NCI-H526 treated with DMSO at 0.1 percent for 48 hours (cell line): Measurements from ENCODE around the gene SH3YL1.

Experiments
- DNase-seq: peaks from one replicate; lab custom pipeline; 2025; lab: John Stamatoyannopoulos, UW

Gene SH3YL1

DNA sequence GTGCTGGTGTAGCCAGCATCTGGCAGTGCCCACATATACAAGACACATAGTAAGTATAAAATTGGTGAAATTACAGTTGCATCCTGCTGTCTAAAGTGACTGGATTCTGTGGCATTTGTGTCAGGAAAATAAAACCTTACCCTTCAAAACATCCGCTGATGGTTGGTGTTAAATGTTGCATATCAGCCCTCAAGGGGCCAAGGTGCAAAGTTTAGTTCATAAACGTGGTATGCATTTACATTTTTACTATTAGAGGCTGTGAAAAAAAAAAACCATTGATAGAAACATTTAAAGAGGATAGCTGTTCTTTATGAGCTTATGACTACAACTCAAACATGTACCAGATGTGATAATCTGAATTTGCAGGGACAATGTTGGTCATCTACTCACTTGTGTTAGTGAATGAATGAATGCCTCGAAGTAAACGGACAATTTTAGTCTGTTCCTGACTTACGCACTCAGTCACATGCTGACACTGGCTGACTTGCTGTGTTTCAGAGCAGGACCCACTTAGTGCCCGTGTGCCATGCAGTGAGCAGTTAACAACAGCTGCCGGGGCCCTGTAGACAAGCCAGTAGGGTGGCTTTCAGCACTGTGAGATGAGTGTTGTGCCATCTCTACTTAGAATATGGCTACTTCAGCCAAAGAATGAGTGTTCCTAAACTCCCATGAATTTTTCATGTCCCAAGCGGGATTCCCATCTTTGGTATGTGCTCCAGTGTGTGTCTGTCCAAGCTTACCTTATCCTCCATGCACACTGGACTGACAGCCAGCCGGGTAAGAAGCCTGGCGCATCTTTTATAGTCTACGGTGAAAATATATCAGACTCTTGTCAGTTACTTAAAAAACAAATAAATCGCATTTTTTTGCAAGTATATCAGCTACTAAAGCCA is 18.8 kb upstream of the SH3YL1 start:
- DNase-seq: no peak

DNA sequence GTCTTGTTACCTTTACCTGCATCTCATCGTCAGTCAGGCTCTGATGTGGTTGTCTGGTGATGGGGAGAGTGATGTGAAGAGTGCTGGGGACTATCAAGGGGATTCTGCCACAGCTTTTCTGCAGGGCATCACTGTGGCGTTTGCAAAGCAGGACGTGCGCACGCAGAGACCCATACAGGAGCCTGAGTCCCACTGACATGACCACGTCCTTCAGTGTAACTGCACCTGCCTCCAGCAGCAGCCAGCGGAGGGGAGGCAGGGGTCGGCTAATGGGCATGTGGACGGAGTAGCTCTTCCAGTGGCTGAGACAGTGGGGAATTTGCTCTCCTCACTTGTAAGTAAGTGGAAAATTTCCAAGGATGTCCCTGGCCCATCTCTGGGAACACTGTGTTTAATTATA is 17.5 kb upstream of the SH3YL1 start:
- DNase-seq: no peak

DNA sequence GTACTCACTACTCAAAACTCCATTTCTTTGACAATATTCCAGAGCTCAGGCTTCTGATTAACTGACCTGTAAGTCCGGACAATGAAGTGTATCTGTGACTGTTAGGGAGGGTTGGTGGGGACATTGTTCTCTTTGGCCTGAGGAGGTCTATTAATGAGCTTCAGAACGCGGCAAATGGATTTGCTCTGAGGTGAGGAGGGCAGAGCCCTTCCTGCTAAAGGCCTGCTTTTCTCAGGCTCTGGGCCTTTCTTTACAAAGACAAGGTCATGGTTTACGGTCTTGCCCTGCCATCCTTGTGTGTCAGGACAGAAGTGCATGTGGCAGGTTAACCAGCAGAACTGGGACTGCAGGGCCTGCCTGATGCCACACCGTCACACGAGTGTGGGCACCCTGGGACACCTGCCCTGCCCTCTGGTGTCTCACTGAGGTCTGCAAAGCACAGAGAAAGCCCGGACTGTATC is 16.8 kb upstream of the SH3YL1 start:
- no peak for DNase-seq

DNA sequence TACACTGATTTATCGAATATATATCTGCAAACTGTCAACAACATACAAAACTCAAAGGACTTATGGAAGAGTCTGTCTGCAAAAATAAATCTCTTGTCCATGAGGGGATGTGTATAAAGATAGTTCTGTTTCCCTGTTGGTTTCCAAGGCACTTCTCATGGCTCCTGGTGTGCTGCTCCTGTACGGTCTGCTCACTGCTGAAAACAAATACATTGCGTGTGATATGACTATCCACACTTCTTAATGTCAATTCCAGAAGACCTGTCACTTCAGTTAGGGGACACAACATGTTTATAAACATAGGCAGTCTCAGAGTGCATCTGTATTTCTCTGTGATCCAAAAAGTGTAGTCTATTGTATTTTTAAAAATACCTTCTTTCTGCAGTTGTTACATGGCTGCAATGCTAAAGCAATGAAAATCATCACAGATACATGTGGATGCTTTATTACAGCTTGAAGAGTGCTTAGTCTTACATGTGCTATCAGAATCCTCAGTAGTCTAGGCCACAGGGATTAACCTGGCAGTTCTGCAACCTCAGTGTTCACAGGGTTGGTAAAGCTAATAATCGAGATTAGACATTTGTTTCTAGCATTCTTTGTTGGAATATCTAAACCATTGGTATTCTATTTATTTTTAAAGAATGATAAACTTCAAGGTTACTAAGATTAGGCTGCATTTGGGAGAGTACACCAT is 16.3 kb upstream of the SH3YL1 start:
- no peak for DNase-seq

DNA sequence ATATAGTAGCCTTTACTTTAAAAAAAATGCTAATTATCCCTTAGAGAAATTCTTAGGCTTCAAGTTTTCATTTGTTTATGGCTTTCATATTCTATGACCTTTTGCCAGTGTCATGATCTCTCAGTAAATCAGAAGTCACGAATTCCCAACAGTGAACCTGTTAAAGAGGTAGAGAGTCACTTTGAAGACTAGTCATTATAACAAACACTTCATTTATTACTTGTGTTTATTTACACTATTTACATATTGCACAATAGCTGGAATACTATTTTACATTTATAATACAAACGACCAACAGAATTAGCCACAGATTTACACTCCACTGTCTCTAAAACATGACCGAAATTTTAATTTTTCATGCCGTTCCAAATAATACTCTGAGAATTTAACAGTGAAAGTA is 15.5 kb upstream of the SH3YL1 start:
- DNase-seq: no peak

DNA sequence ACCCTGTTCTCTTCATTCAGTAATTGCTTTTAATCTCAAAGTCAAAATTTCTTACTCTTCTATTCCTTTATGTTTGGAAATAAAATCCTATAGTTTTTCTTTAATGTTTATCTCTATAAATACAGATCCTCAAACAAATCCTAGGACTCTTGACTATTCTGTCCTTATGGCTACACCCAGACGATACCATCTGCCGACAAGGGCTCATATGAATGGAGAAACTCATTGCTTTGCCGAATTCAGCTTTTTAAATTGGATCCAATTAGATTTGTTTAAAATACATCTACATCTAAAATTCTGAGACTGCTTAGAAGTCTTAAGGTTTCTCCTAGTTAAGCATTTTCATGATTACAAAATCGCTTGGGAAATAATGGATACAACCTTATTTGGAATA is 15.1 kb upstream of the SH3YL1 start:
- no peak for DNase-seq

DNA sequence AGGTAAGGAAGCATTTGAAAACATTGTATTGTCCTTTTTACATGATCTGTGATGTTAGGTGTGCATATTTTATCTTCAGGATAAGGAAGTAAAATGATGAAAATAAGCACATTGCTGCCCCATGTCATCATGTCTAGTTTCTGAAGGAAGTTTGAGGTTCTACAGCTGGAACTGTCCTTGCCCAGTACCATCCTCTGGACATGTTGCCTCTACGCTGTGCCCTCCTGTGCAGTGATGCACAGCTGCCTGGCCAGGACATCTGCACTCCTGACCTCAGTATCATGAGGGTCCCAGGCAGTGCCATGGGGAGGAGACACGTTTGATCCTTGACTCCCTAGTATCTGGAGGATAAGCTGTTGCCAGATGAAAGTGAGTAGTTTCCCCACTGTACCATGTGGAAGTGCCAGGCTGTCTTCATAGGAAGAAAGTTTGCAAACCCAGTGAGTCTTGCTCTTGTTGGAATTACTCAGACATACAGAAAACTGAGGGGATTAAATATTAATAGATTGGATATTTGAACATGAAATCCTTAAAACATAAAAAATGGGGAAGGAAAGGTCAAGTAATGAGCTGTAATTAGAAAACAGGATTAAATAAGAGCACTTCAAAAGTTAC is 14.6 kb upstream of the SH3YL1 start:
- DNase-seq: no peak

DNA sequence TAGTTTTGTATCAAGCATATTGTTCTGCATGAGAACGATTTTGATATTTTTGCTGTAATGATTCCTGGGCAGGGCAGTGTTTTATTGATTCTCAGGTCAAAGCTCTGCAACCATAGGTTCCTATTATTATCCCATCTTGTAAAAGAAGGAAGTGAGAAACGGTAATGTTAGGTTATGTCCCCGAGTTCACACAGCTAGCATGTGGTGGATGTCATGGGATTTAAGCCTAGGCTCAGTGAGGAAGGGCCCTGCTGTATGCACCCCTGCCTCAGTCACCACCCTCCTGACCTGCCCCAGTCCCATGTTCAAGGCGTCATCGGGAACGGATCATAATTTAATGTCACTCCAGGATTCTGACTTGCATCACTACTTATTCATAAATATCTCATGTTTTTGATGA is 11.6 kb upstream of the SH3YL1 start:
- no peak for DNase-seq

DNA sequence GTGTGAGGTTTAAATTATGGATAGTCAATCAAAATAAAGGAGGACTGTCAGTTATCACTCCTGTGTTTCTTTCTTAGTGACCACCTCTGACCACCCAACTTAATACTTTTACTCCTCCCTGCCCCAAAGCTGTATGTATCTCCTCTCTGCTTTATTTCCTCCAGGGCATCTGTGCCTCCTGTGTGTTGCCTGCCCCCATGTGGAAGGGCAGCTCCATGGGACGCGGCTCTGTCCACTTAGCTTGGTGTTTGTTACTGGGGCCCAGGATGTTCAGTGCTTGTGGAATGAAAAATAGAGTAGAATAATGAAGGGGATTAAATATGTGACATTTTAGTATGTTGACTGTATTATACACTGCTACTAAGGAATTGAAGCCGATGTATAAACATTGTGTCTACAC is 10.7 kb upstream of the SH3YL1 start:
- DNase-seq: no peak

DNA sequence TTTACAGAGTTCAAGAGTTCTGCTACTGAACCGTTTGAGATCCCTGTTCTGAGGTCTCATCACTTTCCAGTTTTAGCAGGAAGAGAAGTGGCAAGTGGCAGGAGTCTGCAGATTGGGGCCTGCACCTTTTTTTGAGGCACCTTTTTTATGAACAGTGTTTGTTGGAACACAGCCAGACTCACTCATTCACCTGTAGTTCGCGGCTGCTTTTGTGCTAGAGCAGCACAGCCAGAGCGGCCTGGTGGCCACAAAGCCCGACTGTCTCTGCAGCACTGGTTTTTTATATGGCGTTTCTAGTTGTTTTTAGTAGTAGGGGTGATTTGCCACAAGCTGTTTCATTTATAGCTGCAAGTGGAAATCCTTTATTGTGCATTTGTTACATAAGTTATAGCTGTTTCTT is 9.5 kb upstream of the SH3YL1 start:
- DNase-seq: no peak

DNA sequence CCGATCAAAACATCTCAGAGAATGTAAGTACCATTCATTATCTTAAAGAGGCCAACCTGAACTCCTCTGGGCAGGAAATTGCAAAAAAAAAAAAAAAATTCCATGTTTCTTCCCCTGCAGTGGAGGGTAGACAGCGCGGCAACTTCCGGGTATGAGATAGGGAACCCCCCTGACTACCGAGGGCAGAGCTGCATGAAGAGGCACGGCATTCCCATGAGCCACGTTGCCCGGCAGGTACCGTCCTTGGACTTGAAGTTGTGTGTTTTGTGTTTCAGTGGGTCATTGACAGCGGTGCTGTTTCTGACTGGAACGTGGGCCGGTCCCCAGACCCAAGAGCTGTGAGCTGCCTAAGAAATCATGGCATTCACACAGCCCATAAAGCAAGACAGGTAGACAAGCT is 8.1 kb upstream of the SH3YL1 start:
- DNase-seq: no peak

DNA sequence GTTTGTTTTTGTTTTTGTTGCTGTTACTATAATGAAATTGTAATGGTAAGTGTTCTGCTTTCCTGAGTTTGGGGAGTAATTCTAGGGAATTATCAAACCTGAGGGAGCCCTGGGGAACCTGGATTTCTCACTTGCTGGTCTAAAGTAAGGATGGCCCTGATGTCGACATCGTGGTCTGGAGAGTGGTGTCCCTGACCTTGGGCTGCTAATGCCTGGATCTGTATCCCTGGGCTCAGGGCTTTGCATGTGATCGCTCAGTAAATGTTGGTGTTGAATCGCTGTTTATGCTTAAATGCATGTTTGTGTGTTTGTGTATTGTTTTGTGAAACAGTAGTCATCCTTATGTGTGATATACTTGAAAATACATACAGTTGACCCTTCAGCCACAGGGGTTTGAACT is 7.0 kb upstream of the SH3YL1 start:
- no peak for DNase-seq

DNA sequence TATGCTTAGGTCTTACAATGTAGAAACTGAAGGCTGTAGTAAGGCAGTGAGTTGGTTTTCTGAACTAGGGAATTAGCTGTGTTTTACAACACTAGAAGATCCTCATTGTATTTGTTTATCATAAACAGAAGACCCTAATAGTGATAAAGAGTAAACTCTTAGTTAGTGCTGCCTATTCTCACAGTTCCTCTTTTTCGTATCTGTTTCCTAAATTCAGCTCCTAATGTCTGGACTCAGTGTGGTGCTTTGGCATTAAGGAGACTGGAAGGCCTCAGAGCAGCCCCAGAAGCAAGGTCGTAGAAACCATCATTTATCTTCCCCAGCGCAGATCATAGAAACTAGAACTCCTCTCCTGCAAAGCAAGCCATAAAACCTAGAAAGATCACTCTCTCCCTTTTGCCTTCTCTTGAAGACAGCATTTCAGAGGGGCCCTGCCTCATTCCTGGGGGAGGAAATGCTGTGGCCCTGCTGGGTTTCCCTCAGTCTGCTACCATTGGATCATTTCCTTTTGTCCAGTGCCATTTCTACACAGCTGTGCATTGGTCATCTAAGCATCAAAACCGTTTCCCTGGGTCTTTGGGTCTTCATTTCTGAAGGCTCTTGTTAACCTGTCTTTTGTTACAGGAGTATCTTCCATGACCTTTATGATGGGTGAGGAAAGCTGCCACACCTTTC is 5.7 kb upstream of the SH3YL1 start:
- no peak for DNase-seq

DNA sequence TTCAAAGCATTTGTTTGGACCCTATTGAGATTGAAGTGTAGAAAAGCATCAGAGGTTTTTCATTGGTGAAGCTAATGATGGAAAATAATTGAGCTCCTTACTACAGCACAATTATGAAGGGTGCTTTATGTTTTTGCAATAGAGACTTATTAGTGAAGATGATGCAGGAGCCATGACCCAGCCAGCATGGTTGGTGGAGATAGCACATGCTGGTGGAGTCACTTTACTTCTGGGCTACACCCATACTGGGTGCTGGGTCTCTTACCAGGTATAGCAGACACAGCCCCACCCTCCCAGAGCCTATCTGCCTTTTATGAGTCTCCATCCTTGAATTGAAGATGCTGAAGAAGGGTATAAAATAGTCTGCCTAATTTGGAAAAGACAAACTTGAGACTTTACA is 4.5 kb upstream of the SH3YL1 start:
- no peak for DNase-seq

DNA sequence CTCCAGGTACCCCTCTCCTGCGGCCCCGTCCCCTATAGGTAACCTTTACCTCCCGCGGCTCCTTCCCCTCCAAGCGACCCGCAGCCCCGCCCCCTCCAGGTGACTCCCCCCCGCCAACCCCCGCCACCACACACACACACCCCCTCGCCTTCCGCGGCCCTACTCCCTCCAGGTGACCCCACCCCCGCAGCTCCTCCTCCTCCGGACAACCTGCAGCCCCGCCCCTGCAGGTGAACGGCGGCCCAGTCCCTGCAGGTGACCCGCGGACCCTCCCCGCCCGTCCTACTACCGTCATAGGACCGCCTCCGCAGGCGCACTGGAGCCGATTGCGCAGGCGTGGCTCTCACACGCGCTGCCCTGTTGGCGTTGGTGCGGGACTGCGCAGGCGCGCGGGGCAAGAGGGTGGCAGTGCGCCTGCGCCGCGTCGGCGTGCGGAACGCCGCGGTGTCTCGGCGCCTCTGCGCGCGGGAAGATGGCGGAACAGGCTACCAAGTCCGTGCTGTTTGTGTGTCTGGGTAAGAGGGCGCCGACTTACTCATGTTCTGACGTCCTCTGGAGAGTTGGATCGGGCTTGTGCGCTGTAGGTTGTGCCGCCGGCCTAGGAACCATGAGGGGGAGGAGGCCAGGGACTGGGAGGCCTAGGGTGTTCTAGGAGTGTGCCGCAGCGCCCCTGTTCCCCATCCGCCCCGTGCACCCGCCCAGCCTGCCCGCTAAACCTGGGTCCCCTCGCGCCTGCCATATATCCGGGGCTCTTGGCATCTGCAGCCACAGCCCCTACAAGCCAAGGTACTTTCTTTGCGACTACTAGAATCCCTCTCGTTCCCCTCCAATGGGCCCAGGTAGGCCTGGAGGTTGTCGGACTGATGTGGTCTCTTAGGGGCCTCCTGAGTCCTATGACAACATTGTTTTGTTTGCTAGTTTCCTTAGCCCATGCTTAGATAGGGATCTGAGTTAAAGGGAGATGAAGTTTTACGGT is 949 bp upstream of the SH3YL1 start, which contains the start of gene ACP1:
Gene ACP1, plus strand, starts transcription at position 455 of the 976 bp plus-strand sequence. Its CDS starts 18 bp downstream, at position 473.
- DNase-seq: peak; percentile 92

DNA sequence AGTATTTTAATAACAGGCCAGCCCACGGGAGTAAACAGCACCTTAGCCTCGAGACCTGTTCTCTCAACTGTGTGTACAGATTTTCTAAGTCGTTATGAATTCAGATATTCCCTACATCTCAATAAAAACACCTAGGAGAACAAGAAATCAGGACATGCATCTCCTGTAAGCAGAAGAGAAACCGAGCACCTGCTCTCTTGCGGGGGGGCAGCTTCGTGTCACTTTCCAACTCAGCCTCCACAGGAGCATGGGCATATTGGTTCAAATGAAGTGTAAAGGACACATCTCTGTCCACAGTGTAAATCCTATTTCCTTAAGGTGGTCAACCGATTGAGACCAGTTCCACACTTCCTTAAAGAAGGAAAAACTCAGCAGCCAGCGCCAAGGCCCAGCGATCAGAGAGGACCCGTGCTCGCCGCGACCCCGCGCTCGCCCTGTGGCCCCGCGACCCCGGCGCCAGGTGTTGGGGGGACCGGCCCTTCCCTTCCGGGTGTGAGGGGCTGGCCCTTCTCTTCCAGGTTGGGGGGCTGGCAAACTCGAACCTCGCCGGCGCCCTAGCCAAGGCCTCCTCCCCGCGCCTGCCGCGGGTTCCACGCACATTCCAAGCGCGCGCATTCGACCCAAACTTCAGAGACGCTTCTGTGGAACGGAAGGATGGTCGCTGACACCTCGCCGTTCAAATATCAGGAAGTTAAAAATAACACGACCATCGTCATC is 652 bp downstream of the SH3YL1 start:
- DNase-seq: no peak

DNA sequence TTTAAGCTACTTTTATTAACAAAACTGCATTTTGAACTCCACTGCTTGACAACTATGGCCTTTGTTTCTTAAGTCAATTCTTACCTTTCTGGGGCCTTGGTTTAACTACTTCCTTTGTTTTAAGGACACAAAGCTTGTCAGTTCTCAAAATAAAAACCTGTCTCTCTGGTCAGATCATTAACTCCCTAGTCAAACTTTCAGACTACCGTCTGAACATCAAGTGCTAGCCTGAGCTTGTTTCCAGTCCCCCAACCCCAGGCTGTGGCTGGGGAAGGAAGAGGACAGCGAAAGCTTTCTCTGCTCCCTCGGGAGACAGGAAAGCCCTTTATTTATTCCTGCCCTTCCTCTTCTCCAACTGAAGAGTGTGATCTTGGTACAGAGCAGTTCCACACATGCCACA is 1.7 kb downstream of the SH3YL1 start:
- no peak for DNase-seq

DNA sequence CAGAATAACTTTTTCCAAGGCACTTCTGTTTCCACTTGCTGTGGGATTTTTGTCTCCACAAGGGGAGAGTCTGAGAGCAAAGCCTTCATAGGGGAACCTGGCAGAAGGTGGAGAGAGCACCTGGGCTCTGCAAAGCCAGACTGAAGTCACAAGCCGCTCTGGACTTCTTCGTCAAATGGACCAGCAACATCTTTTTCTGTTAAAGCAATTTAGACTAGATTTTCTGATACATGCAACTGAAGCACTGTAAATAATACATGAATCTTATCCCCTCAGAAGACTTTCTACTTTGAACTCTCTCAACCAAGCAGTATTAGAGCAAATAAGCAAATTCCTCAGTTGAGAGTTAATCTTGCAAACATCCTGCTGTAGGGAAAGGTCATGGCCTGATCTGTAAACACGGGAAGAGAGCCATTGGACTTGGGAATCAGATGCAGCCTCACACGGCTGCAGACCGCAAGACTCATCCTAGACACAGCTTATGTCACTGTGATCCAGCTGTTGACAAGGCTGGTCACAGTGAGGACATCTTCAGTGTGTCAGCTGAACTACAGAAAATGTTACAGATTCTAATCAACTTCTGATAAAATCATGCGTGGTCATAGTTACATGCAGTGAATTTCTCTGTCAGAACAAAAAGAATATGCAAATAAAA is 3.2 kb downstream of the SH3YL1 start:
- DNase-seq: no peak

DNA sequence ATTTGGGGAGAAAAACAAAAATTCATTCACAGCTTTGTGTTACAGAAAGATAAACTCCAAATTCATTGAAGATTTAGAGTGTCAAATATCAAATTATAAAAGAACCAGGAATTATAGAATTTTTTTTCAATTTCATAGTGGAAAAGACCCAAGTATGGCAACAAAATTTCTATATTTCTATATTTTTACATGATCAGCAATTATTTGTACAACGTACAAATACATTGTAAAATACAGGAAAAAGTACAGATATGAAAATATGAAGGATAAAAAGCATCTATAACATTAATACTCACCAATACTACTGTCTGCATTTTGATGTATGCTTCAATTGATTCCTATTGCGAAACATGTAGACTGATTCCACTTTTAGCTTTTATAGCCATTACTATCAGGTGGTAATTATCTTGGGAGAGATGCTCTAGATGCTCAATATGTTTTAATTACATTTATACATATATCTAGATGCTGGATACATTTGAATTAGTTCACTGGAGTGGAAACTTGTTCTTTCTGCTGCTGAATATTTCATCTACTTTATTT is 4.0 kb downstream of the SH3YL1 start:
- no peak for DNase-seq

DNA sequence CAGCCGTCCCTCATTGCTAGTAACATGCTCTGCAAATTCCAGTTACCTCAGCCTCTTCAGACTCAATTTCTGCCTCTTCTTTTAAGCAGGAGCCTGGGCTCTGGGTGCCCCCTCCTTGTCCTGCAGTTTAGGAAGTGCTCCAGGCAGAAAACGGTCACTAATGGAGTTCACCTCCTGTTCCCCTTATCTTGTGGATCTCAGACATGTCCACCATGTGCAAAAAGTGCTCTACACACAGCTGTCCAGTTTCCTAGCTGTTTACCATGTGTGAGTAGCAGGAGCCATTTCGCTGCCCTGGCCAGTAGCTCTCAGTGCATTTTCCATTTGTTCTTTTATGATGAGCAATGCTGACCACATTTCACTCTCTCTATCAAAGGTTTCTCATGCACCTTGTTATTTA is 4.9 kb downstream of the SH3YL1 start:
- no peak for DNase-seq
